Adrenal gland (tissue), 5 donors: ENCODE results near the gene PLA2R1.

Source experiments
- CTCF ChIP-seq, 6 experiments: fragments of 450-650 bp in 4 of 6; fragments of 200-600 bp in 2 of 6; sonication (generic) in 1 of 6; IDR thresholded peaks; 1 replicate in 5 of 6; 2 replicates in 1 of 6; pipeline versions ENCODE4 v1.5.1 to v1.8.0; 2016 to 2021; ENCODE audit warnings: antibody characterized with exemption in 6 of 6, mild to moderate bottlenecking in 2 of 6, moderate library complexity in 1 of 6
- POLR2A ChIP-seq, 2 donors: fragments of 450-650 bp; IDR thresholded peaks; one replicate each; pipeline ENCODE4 v1.6.1; 2017; ENCODE audit warnings: antibody characterized with exemption in 2 of 2, mild to moderate bottlenecking in 2 of 2, moderate library complexity in 1 of 2
- donor health status: DM: no; HTN: no; CAD: no.

GRCh38 chr2:160108646-160109045 is 46.2 kb upstream of the PLA2R1 start:
- TF ChIP-seq POLR2A (IDR thresholded peaks at IDR 0.05) = no peak
- TF ChIP-seq CTCF (IDR thresholded peaks at IDR 0.05) = no peak
